ENCODE data around the gene MEI4.

- no peak for TF ChIP-seq CTCF (IDR thresholded peaks at IDR 0.05)
- TF ChIP-seq POLR2A (IDR thresholded peaks at IDR 0.05), result no peak
Measured at GRCh38 chr6:77829736-77830135, 176.9 kb downstream of the MEI4 start.

All from thyroid gland (tissue), 4 donors.